Measurements from ENCODE around the gene MAP4. TPM values are rescaled to one million over a fixed set of nuclear protein-coding genes. Genes with fewer than 3 reads are reported as not detected.

MAP4 gene
- total RNA-seq, 1 donor, result 158 TPM

DNA sequence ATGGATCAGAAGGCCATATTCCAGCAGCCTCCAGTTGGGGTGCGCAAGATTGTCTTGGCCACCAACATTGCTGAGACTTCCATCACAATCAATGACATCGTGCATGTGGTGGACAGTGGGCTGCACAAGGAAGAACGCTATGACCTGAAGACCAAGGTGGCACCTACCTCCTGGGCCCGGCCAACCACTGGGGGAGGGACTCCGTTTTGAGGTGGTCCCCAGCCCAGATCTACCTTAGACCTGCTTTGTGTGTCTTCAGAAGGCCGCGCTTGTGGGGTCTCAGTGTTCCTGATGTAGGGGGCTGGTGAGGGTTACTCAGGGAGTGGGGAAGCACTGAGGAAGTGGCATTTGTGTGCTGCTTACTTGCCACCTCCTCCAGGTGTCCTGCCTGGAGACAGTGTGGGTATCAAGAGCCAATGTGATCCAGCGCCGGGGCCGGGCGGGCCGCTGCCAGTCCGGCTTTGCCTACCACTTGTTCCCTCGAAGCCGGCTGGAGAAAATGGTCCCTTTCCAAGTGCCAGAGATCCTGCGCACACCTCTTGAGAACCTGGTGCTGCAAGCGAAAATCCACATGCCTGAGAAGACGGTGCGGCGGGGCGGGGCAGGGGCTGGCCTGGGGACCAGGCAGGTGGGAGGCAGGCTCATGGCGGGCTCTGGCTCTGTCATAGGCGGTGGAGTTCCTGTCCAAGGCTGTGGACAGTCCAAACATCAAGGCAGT is 168.3 kb downstream of the MAP4 start:
- H3K9me3 ChIP-seq (ENCODE audit: low read depth, low read length), result no peaks in the 10 kb centered on the region
- H3K4me1 ChIP-seq (ENCODE audit: insufficient read depth, low read length), result no peaks in the 10 kb centered on the region
- no peak overlapping the region for H3K27ac ChIP-seq (ENCODE audit: low read depth, low read length)
- peaks cover 90% of the 10 kb centered on the region for H3K36me3 ChIP-seq (ENCODE audit: insufficient read depth, low read length)
- TF ChIP-seq, protein P1, sequence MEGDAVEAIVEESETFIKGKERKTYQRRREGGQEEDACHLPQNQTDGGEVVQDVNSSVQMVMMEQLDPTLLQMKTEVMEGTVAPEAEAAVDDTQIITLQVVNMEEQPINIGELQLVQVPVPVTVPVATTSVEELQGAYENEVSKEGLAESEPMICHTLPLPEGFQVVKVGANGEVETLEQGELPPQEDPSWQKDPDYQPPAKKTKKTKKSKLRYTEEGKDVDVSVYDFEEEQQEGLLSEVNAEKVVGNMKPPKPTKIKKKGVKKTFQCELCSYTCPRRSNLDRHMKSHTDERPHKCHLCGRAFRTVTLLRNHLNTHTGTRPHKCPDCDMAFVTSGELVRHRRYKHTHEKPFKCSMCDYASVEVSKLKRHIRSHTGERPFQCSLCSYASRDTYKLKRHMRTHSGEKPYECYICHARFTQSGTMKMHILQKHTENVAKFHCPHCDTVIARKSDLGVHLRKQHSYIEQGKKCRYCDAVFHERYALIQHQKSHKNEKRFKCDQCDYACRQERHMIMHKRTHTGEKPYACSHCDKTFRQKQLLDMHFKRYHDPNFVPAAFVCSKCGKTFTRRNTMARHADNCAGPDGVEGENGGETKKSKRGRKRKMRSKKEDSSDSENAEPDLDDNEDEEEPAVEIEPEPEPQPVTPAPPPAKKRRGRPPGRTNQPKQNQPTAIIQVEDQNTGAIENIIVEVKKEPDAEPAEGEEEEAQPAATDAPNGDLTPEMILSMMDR (IDR thresholded peaks at IDR 0.05; ENCODE audit: extremely low read depth, low read depth, low read length), result no peak
- peaks cover 34% of the 10 kb centered on the region for H4K20me1 ChIP-seq (ENCODE audit: insufficient read depth, low read length)
- H3K27me3 ChIP-seq (ENCODE audit: insufficient read depth, low read length), result no peaks in the 10 kb centered on the region
- no peak overlapping the region for H2AFZ ChIP-seq (ENCODE audit: low read length)
- peak; percentile 52 for DNase-seq (ENCODE audit: insufficient read length, low spot score, missing footprints)
- no peaks in the 10 kb centered on the region for H3K79me2 ChIP-seq (ENCODE audit: insufficient read depth, low read length)
- no peak overlapping the region for H3K4me3 ChIP-seq (ENCODE audit: insufficient read depth, low read length)
- H3K4me2 ChIP-seq (ENCODE audit: insufficient read depth, low read length), result no peak overlapping the region

DNA sequence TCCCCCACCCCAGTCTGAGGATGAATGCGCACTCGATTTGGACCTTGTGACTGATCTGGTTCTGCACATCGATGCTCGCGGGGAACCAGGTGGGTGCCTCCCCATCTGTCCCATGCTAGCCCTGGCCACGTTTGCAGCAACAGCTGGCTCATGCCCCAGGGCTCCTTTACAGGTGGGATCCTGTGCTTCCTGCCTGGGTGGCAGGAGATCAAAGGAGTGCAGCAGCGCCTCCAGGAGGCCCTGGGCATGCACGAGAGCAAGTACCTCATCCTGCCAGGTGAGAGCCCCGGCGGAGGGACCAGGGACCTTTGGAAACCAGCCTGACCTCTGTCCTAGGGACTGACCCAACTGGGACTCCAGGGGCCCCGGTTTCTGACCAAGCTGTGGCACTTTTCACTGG is 169.0 kb downstream of the MAP4 start:
- no peak for DNase-seq (ENCODE audit: insufficient read length, low spot score, missing footprints)
- TF ChIP-seq, protein P1 (IDR thresholded peaks at IDR 0.05; ENCODE audit: extremely low read depth, low read depth, low read length), result no peak
- H3K4me3 ChIP-seq (ENCODE audit: insufficient read depth, low read length), result no peak overlapping the region
- no peak overlapping the region for H3K27ac ChIP-seq (ENCODE audit: low read depth, low read length)
- H3K9me3 ChIP-seq (ENCODE audit: low read depth, low read length), result no peaks in the 10 kb centered on the region
- no peaks in the 10 kb centered on the region for H3K27me3 ChIP-seq (ENCODE audit: insufficient read depth, low read length)
- H3K4me1 ChIP-seq (ENCODE audit: insufficient read depth, low read length), result no peaks in the 10 kb centered on the region
- H4K20me1 ChIP-seq (ENCODE audit: insufficient read depth, low read length), result peaks cover 37% of the 10 kb centered on the region
- no peak overlapping the region for H2AFZ ChIP-seq (ENCODE audit: low read length)
- no peaks in the 10 kb centered on the region for H3K79me2 ChIP-seq (ENCODE audit: insufficient read depth, low read length)
- no peak overlapping the region for H3K4me2 ChIP-seq (ENCODE audit: insufficient read depth, low read length)
- H3K36me3 ChIP-seq (ENCODE audit: insufficient read depth, low read length), result peaks cover 89% of the 10 kb centered on the region

DNA sequence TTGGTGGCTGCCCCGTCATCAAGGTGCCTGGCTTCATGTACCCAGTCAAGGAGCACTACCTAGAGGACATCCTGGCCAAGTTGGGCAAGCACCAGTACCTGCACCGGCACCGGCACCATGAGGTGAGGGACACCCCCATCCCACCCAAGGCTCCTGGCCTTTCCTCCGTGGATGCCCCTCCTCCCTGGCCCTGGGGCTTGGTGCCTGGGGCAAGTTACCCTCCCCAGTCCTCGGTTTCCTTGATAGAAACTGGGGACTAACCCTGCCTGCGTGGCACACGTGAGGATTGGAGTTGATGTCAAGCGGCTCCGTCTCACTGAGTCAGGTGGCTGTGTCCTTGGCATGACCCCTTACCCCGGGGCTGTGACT is 169.4 kb downstream of the MAP4 start:
- Histone ChIP-seq H3K79me2 (ENCODE audit: insufficient read depth, low read length) (no peaks in the 10 kb centered on the region), H2AFZ (ENCODE audit: low read length) (no peak overlapping the region), H3K27me3 (ENCODE audit: insufficient read depth, low read length) (no peaks in the 10 kb centered on the region), H3K36me3 (ENCODE audit: insufficient read depth, low read length) (peaks cover 88% of the 10 kb centered on the region), H4K20me1 (ENCODE audit: insufficient read depth, low read length) (peaks cover 37% of the 10 kb centered on the region), H3K4me3 (ENCODE audit: insufficient read depth, low read length) (no peak overlapping the region), H3K4me1 (ENCODE audit: insufficient read depth, low read length) (no peaks in the 10 kb centered on the region), H3K27ac (ENCODE audit: low read depth, low read length) (no peak overlapping the region), H3K4me2 (ENCODE audit: insufficient read depth, low read length) (no peak overlapping the region), H3K9me3 (ENCODE audit: low read depth, low read length) (no peaks in the 10 kb centered on the region)
- TF ChIP-seq, protein P1 (IDR thresholded peaks at IDR 0.05; ENCODE audit: extremely low read depth, low read depth, low read length), result no peak
- peak; percentile 87 for DNase-seq (ENCODE audit: insufficient read length, low spot score, missing footprints)

DNA sequence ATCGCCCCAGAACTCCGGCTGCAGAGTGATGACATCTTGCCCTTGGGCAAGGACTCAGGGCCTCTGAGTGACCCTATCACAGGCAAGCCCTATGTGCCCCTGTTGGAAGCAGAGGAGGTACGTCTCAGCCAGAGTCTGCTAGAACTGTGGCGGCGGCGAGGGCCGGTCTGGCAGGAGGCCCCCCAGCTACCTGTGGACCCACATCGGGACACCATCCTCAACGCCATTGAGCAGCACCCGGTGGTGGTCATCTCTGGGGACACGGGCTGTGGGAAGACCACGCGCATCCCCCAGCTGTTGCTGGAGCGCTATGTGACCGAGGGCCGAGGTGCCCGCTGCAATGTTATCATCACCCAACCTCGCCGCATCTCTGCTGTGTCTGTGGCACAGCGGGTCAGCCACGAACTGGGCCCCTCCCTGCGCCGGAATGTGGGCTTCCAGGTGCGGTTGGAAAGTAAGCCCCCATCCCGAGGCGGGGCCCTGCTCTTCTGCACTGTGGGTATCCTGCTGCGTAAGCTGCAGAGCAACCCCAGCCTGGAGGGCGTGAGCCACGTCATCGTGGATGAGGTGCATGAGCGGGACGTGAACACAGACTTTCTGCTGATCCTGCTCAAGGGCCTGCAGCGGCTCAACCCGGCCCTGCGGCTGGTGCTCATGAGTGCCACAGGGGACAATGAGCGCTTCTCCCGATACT is 169.9 kb downstream of the MAP4 start:
- TF ChIP-seq, protein P1 (IDR thresholded peaks at IDR 0.05; ENCODE audit: extremely low read depth, low read depth, low read length), result no peak
- Histone ChIP-seq H2AFZ (ENCODE audit: low read length) (no peak overlapping the region), H3K27me3 (ENCODE audit: insufficient read depth, low read length) (no peaks in the 10 kb centered on the region), H3K4me2 (ENCODE audit: insufficient read depth, low read length) (no peak overlapping the region), H3K36me3 (ENCODE audit: insufficient read depth, low read length) (peaks cover 88% of the 10 kb centered on the region), H4K20me1 (ENCODE audit: insufficient read depth, low read length) (peaks cover 39% of the 10 kb centered on the region), H3K4me1 (ENCODE audit: insufficient read depth, low read length) (no peaks in the 10 kb centered on the region), H3K27ac (ENCODE audit: low read depth, low read length) (no peak overlapping the region), H3K9me3 (ENCODE audit: low read depth, low read length) (no peaks in the 10 kb centered on the region), H3K79me2 (ENCODE audit: insufficient read depth, low read length) (no peaks in the 10 kb centered on the region), H3K4me3 (ENCODE audit: insufficient read depth, low read length) (no peak overlapping the region)
- peak; percentile 65 for DNase-seq (ENCODE audit: insufficient read length, low spot score, missing footprints)
